ENCODE measurements around the gene CCDC120.

The CCDC120 gene

DNA sequence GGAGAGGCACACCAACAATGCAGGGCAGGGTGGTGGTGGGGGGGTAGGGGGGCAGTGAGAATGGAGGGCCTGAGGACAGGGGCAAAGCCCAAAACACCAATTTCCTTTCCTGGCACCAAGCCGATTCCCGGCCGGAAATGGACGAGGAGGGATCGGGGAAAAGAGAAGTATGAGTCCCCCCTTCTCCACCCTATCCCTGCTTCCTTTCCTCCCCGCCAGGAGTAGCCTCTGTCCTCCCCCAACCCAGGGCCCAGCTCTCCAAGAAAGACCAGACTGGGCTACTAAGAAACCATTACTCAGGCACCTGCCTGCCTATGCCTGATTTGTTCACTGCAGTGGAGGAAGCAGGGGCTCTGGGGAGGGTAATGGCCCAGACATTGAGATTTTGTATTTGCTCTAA is 402 bp downstream of the CCDC120 start:
- intact Hi-C loops (cut with DNase I; ENCODE audit: low total_unique reads), result no loop called here
- Histone ChIP-seq H3K27ac (no peak overlapping the region), H3K4me3 (no peak overlapping the region), H3K36me3 (peaks cover 0 to 16% (median 0%) of the 10 kb centered on the region in 3 donors), H3K27me3 (no peaks in the 10 kb centered on the region), H3K9me3 (no peaks in the 10 kb centered on the region), H3K4me1 (peaks cover 0 to 7% (median 0%) of the 10 kb centered on the region in 4 donors)
- no peak for DNase-seq
- TF ChIP-seq, protein P1, sequence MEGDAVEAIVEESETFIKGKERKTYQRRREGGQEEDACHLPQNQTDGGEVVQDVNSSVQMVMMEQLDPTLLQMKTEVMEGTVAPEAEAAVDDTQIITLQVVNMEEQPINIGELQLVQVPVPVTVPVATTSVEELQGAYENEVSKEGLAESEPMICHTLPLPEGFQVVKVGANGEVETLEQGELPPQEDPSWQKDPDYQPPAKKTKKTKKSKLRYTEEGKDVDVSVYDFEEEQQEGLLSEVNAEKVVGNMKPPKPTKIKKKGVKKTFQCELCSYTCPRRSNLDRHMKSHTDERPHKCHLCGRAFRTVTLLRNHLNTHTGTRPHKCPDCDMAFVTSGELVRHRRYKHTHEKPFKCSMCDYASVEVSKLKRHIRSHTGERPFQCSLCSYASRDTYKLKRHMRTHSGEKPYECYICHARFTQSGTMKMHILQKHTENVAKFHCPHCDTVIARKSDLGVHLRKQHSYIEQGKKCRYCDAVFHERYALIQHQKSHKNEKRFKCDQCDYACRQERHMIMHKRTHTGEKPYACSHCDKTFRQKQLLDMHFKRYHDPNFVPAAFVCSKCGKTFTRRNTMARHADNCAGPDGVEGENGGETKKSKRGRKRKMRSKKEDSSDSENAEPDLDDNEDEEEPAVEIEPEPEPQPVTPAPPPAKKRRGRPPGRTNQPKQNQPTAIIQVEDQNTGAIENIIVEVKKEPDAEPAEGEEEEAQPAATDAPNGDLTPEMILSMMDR (IDR thresholded peaks at IDR 0.05), result no peak

DNA sequence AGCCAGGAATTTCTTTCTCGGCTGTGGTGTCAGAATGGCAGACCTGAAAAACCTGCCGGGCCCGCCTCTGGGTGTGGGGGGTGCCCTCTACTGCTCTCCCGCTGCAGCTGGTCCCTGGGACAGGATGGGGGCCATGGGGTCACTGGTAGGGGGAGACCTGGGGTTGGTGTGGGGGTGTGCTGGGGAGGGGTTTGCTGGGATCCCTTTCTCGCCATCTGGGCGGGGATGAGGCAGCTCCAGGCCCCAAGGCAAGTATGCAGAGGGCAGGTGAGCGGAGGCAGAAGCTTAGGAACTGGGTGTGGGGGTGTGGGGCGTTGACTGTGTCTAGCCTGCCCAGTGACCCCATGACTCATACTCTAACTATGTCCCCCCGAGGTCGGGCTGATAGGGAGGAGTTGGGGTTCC is 884 bp downstream of the CCDC120 start:
- no peak for DNase-seq
- Histone ChIP-seq H3K4me1 (peaks cover 0 to 7% (median 0%) of the 10 kb centered on the region in 4 donors), H3K9me3 (no peaks in the 10 kb centered on the region), H3K27me3 (no peaks in the 10 kb centered on the region), H3K4me3 (no peak overlapping the region), H3K36me3 (peaks cover 0 to 21% (median 0%) of the 10 kb centered on the region in 3 donors), H3K27ac (no peak overlapping the region)
- intact Hi-C loops (cut with DNase I; ENCODE audit: low total_unique reads), result no loop called here
- TF ChIP-seq, protein P1 (IDR thresholded peaks at IDR 0.05), result no peak

DNA sequence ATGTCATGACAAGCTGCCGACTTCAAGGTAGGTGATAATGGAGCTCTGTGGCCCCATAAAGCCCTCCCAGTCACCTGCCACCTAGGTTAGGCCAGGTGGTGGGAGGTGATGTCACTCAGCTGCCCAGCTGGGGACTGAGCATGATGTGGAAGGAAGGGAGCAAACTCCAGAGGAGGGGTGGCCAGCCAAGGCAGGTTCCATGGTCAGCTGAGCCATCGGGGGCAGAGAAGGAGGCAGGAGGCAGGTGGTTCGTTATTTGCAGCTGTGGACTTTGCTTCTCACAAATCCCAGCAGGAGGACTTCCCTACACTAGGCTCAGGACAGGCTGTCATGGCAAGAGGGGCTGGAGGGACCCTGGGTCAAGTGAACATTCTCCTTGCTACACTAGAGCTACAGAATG is 2.1 kb downstream of the CCDC120 start:
- intact Hi-C loops (cut with DNase I; ENCODE audit: low total_unique reads), result no loop called here
- H3K27ac ChIP-seq, result no peak overlapping the region

DNA sequence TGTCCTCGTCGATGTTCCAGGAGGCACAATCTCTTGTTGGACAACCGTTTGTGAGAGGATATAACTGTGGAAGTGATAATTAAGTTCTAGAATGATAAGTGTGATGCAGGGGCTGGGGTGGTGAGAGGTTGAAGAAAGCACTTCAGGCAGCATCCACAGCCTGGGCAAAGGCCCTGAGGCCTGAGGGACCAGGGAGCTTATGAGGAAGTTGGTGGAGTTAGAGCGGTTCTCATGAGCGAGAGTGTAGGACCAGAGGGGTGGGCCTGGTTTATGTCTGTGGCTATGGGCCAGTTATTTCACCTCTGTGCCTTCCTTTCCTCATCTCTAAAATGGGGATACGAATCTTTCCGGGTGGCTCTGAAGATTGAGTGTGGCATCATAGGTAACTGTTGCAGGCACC is 2.7 kb downstream of the CCDC120 start:
- intact Hi-C loops (cut with DNase I; ENCODE audit: low total_unique reads), result no loop called here
- no peaks in the 10 kb centered on the region for H3K27me3 ChIP-seq
- peaks cover 0 to 36% (median 0%) of the 10 kb centered on the region in 3 donors for H3K36me3 ChIP-seq
- H3K4me1 ChIP-seq, result peaks cover 0 to 7% (median 0%) of the 10 kb centered on the region in 4 donors
- no peak for DNase-seq
- TF ChIP-seq, protein P1 (IDR thresholded peaks at IDR 0.05), result no peak
- no peak overlapping the region for H3K4me3 ChIP-seq
- H3K9me3 ChIP-seq, result no peaks in the 10 kb centered on the region
- no peak overlapping the region for H3K27ac ChIP-seq

More for the DNA sequence above, 2.1 kb downstream of the CCDC120 start:
- no peaks in the 10 kb centered on the region for H3K9me3 ChIP-seq
- TF ChIP-seq, protein P1 (IDR thresholded peaks at IDR 0.05), result no peak
- no peak overlapping the region for H3K4me3 ChIP-seq
- DNase-seq, result no peak
- H3K36me3 ChIP-seq, result peaks cover 0 to 34% (median 0%) of the 10 kb centered on the region in 3 donors
- peaks cover 0 to 7% (median 0%) of the 10 kb centered on the region in 4 donors for H3K4me1 ChIP-seq
- H3K27me3 ChIP-seq, result no peaks in the 10 kb centered on the region

DNA sequence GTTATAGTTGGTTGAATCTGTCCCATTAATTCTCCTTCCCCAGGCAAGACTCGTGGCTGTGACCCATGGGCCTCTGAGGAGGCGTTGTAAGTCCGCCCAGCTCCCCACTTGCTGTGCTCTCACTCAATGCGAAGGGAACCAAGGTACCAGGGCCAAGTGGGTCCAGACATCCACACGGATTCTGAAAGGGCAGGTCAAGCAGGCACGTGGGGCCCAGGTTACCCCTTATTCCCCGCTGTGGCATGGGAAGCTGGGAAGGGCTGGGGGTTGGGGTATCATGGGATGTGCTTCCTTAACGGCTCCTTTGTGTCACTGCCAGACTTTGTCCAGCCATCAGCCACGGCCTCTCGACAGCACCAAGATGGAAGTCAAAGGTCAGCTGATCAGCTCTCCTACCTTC is 3.1 kb downstream of the CCDC120 start:
- H3K36me3 ChIP-seq, result peaks cover 0 to 36% (median 0%) of the 10 kb centered on the region in 3 donors
- H3K4me1 ChIP-seq, result peaks cover 0 to 7% (median 0%) of the 10 kb centered on the region in 4 donors
- H3K4me3 ChIP-seq, result no peak overlapping the region
- intact Hi-C loops (cut with DNase I; ENCODE audit: low total_unique reads), result no loop called here
- no peak for DNase-seq
- no peak overlapping the region for H3K27ac ChIP-seq
- H3K9me3 ChIP-seq, result no peaks in the 10 kb centered on the region
- H3K27me3 ChIP-seq, result no peaks in the 10 kb centered on the region
- TF ChIP-seq, protein P1 (IDR thresholded peaks at IDR 0.05), result no peak

DNA sequence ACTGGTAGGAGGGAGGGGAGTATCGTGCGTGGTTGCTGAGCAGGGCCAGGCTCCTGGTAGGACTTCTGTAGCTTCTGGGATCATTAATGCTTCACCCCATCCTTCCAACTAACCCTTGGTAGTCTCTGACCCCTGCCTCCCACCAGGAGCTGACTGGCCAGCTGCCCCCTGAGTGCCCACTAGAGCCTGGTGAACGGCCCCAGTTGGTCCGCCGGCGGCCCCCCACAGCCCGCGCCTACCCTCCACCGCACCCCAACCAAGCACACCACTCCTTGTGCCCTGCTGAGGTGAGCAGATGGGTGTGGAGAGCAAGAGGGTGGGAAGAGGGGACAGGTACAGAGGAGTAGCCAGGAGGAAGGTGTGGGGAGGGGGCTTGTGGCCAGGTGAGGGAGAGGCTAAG is 4.9 kb downstream of the CCDC120 start:
- Histone ChIP-seq H3K36me3 (peaks cover 0 to 43% (median 0%) of the 10 kb centered on the region in 3 donors), H3K9me3 (no peaks in the 10 kb centered on the region), H3K27me3 (no peaks in the 10 kb centered on the region), H3K4me1 (no peaks in the 10 kb centered on the region), H3K27ac (no peak overlapping the region), H3K4me3 (no peak overlapping the region)
- TF ChIP-seq, protein P1 (IDR thresholded peaks at IDR 0.05), result no peak
- intact Hi-C loops (cut with DNase I; ENCODE audit: low total_unique reads), result no loop called here
- DNase-seq, result no peak
